Measurements from ENCODE around the gene ITPK1.

GRCh38 chr14:92987148-92987570, 128.6 kb downstream of the ITPK1 start:
- no peak for TF ChIP-seq CTCF (IDR thresholded peaks at IDR 0.05)
- TF ChIP-seq POLR2A (IDR thresholded peaks at IDR 0.05): no peak

Data from thyroid gland (tissue), 4 donors.